GM10248 (cell line): ENCODE data around the gene KRIT1.
"Not testable (repeated sequence)": the region's sequence is repeated elsewhere in the genome, so short reads cannot be mapped to it uniquely, and the experiment has no call there.

Experiments
- CTCF ChIA-PET: fragments of 300-600 bp; sonication (Branson Sonifier 250); formaldehyde crosslinking; extraction: SDS; loops from one replicate; lab custom pipeline; 2021; ENCODE audit warnings: antibody characterized with exemption; lab: Yijun Ruan, JAX
- POLR2A ChIA-PET: fragments of 350-650 bp; sonication (Branson Sonifier 250); formaldehyde crosslinking; extraction: SDS; loops from one replicate; lab custom pipeline; 2020; ENCODE audit warnings: antibody characterized with exemption; lab: Yijun Ruan, JAX
- DNase-seq: peaks from one replicate; pipeline ENCODE4 v3.0.0; 2012; ENCODE audit errors: extremely low spot score
- CTCF ChIP-seq: IDR thresholded peaks from 2 replicates; pipeline ENCODE4 v1.5.1; 2012; ENCODE audit warnings: mild to moderate bottlenecking, low read depth; ENCODE audit errors: extremely low read depth, missing control alignments, control extremely low read depth

Gene KRIT1

GRCh38 chr7:92200791-92201190, 44.9 kb downstream of the KRIT1 start:
- TF ChIP-seq CTCF, result no peak
- CTCF ChIA-PET, result interaction anchor here (1.0 to 1.4 kb wide), 5 partner anchors 11 to 261 kb away, joined by 3 to 7 read pairs (median 3); partner anchors contain the start of gene LRRD1

GRCh38 chr7:92192326-92192725, 53.4 kb downstream of the KRIT1 start:
- POLR2A ChIA-PET, result no interaction called here
- CTCF ChIA-PET, result interaction anchor here (6.6 kb wide), 1 partner anchor 13 kb away, joined by 44 read pairs; the partner anchor contains the start of gene LRRD1
- DNase-seq, result no peak
- TF ChIP-seq CTCF, result no peak

More at GRCh38 chr7:92200791-92201190, 44.9 kb downstream of the KRIT1 start:
- DNase-seq, result no peak
- POLR2A ChIA-PET, result no interaction called here

- POLR2A ChIA-PET, DNase-seq: not testable (repeated sequence)
- CTCF ChIA-PET, result interaction anchor here (2.0 kb wide), 1 partner anchor 10 kb away, joined by 8 read pairs; the partner anchor contains the start of gene LRRD1
Observed at GRCh38 chr7:92189246-92189645, 56.5 kb downstream of the KRIT1 start.

- POLR2A ChIA-PET, DNase-seq, CTCF ChIA-PET: not testable (repeated sequence)
Observed at GRCh38 chr7:92184294-92184693, 61.4 kb downstream of the KRIT1 start.

GRCh38 chr7:92178928-92179924, 66.5 kb downstream of the KRIT1 start, which contains the start of gene LRRD1:
Gene LRRD1 (minus strand): TSS chr7:92179142. CDS start chr7:92165202, 13,940 bp downstream.
- POLR2A ChIA-PET, result no interaction called here
- DNase-seq, result peak; percentile 93
- CTCF ChIA-PET, result interaction anchor here (0.6 to 5.2 kb wide), 35 partner anchors 11 to 294 kb away, joined by 3 to 44 read pairs (median 4); partner anchors contain the start of gene GATAD1
- peak; percentile 99 for TF ChIP-seq CTCF

- POLR2A ChIA-PET, result no interaction called here
- TF ChIP-seq CTCF, result no peak
- no peak for DNase-seq
- CTCF ChIA-PET, result interaction anchor here (0.6 to 5.2 kb wide), 7 partner anchors 10 to 284 kb away, joined by 3 to 44 read pairs (median 6); partner anchors contain the start of gene GATAD1
Observed at GRCh38 chr7:92177362-92177761, 68.4 kb downstream of the KRIT1 start.

- POLR2A ChIA-PET, CTCF ChIA-PET, DNase-seq: not testable (repeated sequence)
Observed at GRCh38 chr7:92169529-92169928, 76.2 kb downstream of the KRIT1 start.

- ChIA-PET CTCF (interaction anchor here (0.7 to 2.4 kb wide), 4 partner anchors 8 to 56 kb away, joined by 3 to 9 read pairs (median 5); partner anchors contain the start of gene LRRD1), POLR2A (no interaction called here)
- TF ChIP-seq CTCF, result no peak
- DNase-seq, result no peak
Observed at GRCh38 chr7:92161271-92161670, 84.4 kb downstream of the KRIT1 start.
